Activated effector memory CD4-positive, alpha-beta T cell treated with anti-CD3 and anti-CD28 coated beads, Interleukin-2, amount 50 U/mL, for 16 hours (primary cell): ENCODE data around the gene SELENOM.
"Not testable (repeated sequence)": the region's sequence is repeated elsewhere in the genome, so short reads cannot be mapped to it uniquely, and the experiment has no call there.

Source experiments
- DNase-seq: peaks from one replicate; pipeline ENCODE4 v3.0.0-alpha.2; 2020

The SELENOM gene

GRCh38 chr22:31130873-31131272, 23.5 kb upstream of the SELENOM start:
- no peak for DNase-seq

- DNase-seq = no peak
Observed at GRCh38 chr22:31128156-31128555, 20.8 kb upstream of the SELENOM start.

- DNase-seq = no peak
Observed at GRCh38 chr22:31127181-31127772, 19.9 kb upstream of the SELENOM start.

GRCh38 chr22:31126869-31127175, 19.5 kb upstream of the SELENOM start:
- DNase-seq = no peak

GRCh38 chr22:31126128-31126868, 18.9 kb upstream of the SELENOM start:
- no peak for DNase-seq

GRCh38 chr22:31125521-31126117, 18.3 kb upstream of the SELENOM start:
- no peak for DNase-seq

- DNase-seq = no peak
Observed at GRCh38 chr22:31124811-31125465, 17.6 kb upstream of the SELENOM start.

- no peak for DNase-seq
Observed at GRCh38 chr22:31124290-31124689, 16.9 kb upstream of the SELENOM start.

- DNase-seq = no peak
Observed at GRCh38 chr22:31123292-31123602, 15.9 kb upstream of the SELENOM start.

- DNase-seq = no peak
Observed at GRCh38 chr22:31122532-31123291, 15.3 kb upstream of the SELENOM start, which contains the start of gene INPP5J. INPP5J (plus strand) TSS chr22:31122966; CDS start chr22:31123015, 49 bp downstream.

- DNase-seq = no peak
Observed at GRCh38 chr22:31122196-31122531, 14.8 kb upstream of the SELENOM start.

GRCh38 chr22:31121403-31121802, 14.0 kb upstream of the SELENOM start:
- DNase-seq = no peak

- DNase-seq = no peak
Observed at GRCh38 chr22:31120642-31121041, 13.3 kb upstream of the SELENOM start.

GRCh38 chr22:31120230-31120629, 12.9 kb upstream of the SELENOM start:
- DNase-seq = no peak

- DNase-seq = no peak
Observed at GRCh38 chr22:31119026-31119717, 11.8 kb upstream of the SELENOM start.

GRCh38 chr22:31118046-31118820, 10.9 kb upstream of the SELENOM start:
- no peak for DNase-seq

GRCh38 chr22:31112547-31113091, 5.3 kb upstream of the SELENOM start:
- DNase-seq = not testable (repeated sequence)

GRCh38 chr22:31107894-31108218, 488 bp upstream of the SELENOM start:
- no peak for DNase-seq

GRCh38 chr22:31106731-31107177, 614 bp downstream of the SELENOM start:
- DNase-seq = no peak

GRCh38 chr22:31106001-31106571, 1.3 kb downstream of the SELENOM start:
- no peak for DNase-seq

GRCh38 chr22:31105282-31105929, 2.0 kb downstream of the SELENOM start:
- DNase-seq = no peak
